ENCODE results near the gene MID1.

Gene MID1

DNA sequence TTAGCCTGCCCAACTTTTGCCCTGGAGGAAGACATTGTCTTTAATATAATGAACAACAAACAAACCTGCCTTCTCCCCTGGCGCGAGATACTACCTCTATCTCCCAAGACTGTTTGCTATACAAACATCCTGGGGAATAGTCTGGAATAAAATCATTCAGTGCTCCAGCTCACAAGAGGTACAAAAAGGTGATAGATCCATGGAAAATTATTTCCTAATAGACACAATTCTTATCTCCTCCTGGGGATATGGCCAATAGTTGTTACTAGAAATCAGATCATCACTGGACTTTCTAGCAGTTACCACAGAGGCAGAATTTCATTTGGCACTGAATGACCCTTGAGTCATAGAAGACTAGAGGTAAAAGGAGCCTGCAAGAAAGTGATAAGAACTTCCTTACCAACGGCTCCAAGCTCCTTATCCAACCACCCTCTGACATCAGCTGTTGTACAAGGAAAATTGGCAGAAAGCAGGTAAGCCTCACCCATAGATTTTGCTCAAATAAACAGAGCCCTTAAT lies 38.1 kb downstream of the MID1 start:
- no peaks in the 10 kb centered on the region for H3K9me3 ChIP-seq (ENCODE audit: control insufficient read depth, insufficient read depth, low read depth, low read length)
- ChIA-PET CTCF (no interaction called here), POLR2A (interaction anchor here (0.5 to 0.6 kb wide), 3 partner anchors 186 to 1735 kb away, joined by 3 read pairs; no protein-coding TSS in a partner anchor)
- H3K27ac ChIP-seq (ENCODE audit: extremely low read depth, low read depth, low read length): no peak overlapping the region
- peaks cover 0 to 5% of the 10 kb centered on the region in 2 experiments; a peak in 1 of 3 replicates for H3K36me3 ChIP-seq (ENCODE audit: control insufficient read depth in 2 of 2, insufficient read depth in 1 of 2, low read length in 2 of 2)
- no peaks in the 10 kb centered on the region for H3K4me1 ChIP-seq (ENCODE audit: control insufficient read depth, insufficient read depth, low read length)
- no peak overlapping the region for H3K4me3 ChIP-seq (ENCODE audit: low read depth, low read length)
- no peak for TF ChIP-seq ZNF223 (tag by site-specific recombination; IDR thresholded peaks at IDR 0.05)
- no peak for TF ChIP-seq ZNF658 (tag by site-specific recombination; IDR thresholded peaks at IDR 0.05)
- no peak for TF ChIP-seq ZNF175 (tag by site-specific recombination; IDR thresholded peaks at IDR 0.05)
- TF ChIP-seq, protein P1, sequence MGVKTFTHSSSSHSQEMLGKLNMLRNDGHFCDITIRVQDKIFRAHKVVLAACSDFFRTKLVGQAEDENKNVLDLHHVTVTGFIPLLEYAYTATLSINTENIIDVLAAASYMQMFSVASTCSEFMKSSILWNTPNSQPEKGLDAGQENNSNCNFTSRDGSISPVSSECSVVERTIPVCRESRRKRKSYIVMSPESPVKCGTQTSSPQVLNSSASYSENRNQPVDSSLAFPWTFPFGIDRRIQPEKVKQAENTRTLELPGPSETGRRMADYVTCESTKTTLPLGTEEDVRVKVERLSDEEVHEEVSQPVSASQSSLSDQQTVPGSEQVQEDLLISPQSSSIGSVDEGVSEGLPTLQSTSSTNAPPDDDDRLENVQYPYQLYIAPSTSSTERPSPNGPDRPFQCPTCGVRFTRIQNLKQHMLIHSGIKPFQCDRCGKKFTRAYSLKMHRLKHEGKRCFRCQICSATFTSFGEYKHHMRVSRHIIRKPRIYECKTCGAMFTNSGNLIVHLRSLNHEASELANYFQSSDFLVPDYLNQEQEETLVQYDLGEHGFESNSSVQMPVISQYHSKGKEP (tag by site-specific recombination; IDR thresholded peaks at IDR 0.05): no peak
- TF ChIP-seq TRIM28 (IDR thresholded peaks at IDR 0.05; ENCODE audit: borderline replicate concordance, low read length): peak; percentile 58; the same call in 1 of the 2 replicates
- no peak for TF ChIP-seq ZNF266 (tag by site-specific recombination; IDR thresholded peaks at IDR 0.05; ENCODE audit: low read depth)
- TF ChIP-seq, protein P2, sequence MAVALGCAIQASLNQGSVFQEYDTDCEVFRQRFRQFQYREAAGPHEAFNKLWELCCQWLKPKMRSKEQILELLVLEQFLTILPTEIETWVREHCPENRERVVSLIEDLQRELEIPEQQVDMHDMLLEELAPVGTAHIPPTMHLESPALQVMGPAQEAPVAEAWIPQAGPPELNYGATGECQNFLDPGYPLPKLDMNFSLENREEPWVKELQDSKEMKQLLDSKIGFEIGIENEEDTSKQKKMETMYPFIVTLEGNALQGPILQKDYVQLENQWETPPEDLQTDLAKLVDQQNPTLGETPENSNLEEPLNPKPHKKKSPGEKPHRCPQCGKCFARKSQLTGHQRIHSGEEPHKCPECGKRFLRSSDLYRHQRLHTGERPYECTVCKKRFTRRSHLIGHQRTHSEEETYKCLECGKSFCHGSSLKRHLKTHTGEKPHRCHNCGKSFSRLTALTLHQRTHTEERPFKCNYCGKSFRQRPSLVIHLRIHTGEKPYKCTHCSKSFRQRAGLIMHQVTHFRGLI (tag by site-specific recombination; IDR thresholded peaks at IDR 0.05): no peak
- TF ChIP-seq ZNF677 (tag by site-specific recombination; IDR thresholded peaks at IDR 0.05): peak; percentile 75

DNA sequence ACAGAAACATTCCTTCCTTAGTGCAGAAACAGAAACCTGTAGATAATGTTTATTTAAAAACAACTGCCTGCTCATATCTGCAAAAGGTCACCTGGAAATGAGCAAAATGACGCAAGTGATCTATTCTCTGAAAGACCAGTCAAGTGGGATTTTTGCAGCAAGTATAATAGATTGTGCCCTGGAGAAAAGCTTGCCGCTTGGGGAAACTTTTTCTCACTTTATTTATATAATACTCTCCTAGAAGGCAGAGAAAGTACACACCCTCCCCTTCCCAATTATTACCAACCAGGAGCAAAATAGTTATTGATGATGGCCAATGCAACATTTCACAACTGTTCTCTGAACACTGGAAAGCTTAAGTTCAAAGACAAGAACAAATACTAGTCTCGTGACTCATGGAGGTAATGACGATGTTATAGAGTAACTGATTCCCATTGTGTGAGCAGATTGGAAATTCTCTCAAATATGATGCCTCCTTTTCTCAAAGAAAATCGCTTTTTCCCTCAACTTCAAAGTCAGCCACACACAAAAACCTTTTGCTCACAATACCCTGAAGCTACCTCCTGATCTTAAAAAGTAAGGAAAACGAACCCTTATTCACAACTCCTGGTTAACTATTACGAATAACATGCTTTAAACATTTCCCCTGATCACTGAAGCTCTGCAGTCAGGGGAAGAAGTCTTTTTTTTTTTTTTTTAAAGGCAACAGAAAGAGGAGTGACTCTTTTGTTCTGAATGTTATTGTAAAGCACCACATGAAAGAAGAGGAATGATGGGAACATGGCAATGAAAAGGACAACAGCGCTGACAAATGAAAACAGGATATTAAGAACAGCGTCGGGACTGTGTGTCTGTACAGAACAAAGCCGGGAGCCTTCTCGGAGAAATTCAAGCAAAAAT lies 41.0 kb downstream of the MID1 start:
- no peak overlapping the region for H3K27ac ChIP-seq (ENCODE audit: extremely low read depth, low read depth, low read length)
- CTCF ChIA-PET: no interaction called here
- no peak overlapping the region for H3K4me3 ChIP-seq (ENCODE audit: low read depth, low read length)
- POLR2A ChIA-PET: no interaction called here
- TF ChIP-seq ZNF416 (tag by site-specific recombination; IDR thresholded peaks at IDR 0.05) (no peak), ZNF677 (tag by site-specific recombination; IDR thresholded peaks at IDR 0.05) (peak; percentile 39; the same call in 1 of the 2 replicates), TCF7L2 (IDR thresholded peaks at IDR 0.05; ENCODE audit: borderline replicate concordance, low read depth, low read length) (peak; percentile 65; the same call in 1 of the 2 replicates), FEZF1 (tag by site-specific recombination; IDR thresholded peaks at IDR 0.05) (peak; percentile 56)
- peaks cover 0 to 5% of the 10 kb centered on the region in 2 experiments; a peak in 1 of 3 replicates for H3K36me3 ChIP-seq (ENCODE audit: control insufficient read depth in 2 of 2, insufficient read depth in 1 of 2, low read length in 2 of 2)
- no peaks in the 10 kb centered on the region for H3K4me1 ChIP-seq (ENCODE audit: control insufficient read depth, insufficient read depth, low read length)
- H3K9me3 ChIP-seq (ENCODE audit: control insufficient read depth, insufficient read depth, low read depth, low read length): no peaks in the 10 kb centered on the region

DNA sequence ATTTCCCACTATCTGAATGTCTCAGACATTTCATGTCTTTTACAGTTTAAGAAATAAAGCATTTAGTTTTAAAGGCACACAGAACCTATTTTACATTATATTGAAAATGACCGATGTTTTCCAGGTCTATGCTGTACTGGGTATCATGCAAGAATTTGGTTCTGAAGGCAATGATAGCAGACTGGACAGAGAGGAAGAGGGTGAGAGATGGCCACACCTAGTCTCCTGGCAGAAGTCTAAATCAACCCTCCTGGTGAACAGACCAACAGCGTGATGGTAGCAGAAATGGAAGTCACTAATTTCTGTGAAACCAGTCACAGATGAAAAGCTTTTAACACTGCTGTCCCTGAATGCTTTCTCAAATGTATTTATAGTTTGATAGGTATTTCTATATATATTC lies 41.9 kb downstream of the MID1 start:
- Histone ChIP-seq H3K27ac (ENCODE audit: extremely low read depth, low read depth, low read length) (no peak overlapping the region), H3K9me3 (ENCODE audit: control insufficient read depth, insufficient read depth, low read depth, low read length) (no peaks in the 10 kb centered on the region), H3K36me3 (ENCODE audit: control insufficient read depth in 2 of 2, insufficient read depth in 1 of 2, low read length in 2 of 2) (no peaks in the 10 kb centered on the region), H3K4me1 (ENCODE audit: control insufficient read depth, insufficient read depth, low read length) (no peaks in the 10 kb centered on the region), H3K4me3 (ENCODE audit: low read depth, low read length) (no peak overlapping the region)
- POLR2A ChIA-PET: no interaction called here
- CTCF ChIA-PET: no interaction called here
- TF ChIP-seq, protein P3, sequence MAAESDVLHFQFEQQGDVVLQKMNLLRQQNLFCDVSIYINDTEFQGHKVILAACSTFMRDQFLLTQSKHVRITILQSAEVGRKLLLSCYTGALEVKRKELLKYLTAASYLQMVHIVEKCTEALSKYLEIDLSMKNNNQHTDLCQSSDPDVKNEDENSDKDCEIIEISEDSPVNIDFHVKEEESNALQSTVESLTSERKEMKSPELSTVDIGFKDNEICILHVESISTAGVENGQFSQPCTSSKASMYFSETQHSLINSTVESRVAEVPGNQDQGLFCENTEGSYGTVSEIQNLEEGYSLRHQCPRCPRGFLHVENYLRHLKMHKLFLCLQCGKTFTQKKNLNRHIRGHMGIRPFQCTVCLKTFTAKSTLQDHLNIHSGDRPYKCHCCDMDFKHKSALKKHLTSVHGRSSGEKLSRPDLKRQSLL (tag by site-specific recombination; IDR thresholded peaks at IDR 0.05): no peak
- TF ChIP-seq ZNF211 (tag by site-specific recombination; IDR thresholded peaks at IDR 0.05; ENCODE audit: low read depth) (no peak), ZNF654 (tag by site-specific recombination; IDR thresholded peaks at IDR 0.05; ENCODE audit: low read depth) (no peak), KLF8 (tag by site-specific recombination; IDR thresholded peaks at IDR 0.05) (no peak), OVOL3 (tag by site-specific recombination; IDR thresholded peaks at IDR 0.05) (no peak), ZXDB (tag by site-specific recombination; IDR thresholded peaks at IDR 0.05) (no peak), ZNF394 (tag by site-specific recombination; IDR thresholded peaks at IDR 0.05; ENCODE audit: borderline replicate concordance) (no peak), ZNF670 (tag by site-specific recombination; IDR thresholded peaks at IDR 0.05; ENCODE audit: low read depth) (no peak), ZBTB48 (tag by site-specific recombination; IDR thresholded peaks at IDR 0.05) (no peak), ZNF548 (tag by site-specific recombination; IDR thresholded peaks at IDR 0.05) (no peak)
- TF ChIP-seq, protein P4, sequence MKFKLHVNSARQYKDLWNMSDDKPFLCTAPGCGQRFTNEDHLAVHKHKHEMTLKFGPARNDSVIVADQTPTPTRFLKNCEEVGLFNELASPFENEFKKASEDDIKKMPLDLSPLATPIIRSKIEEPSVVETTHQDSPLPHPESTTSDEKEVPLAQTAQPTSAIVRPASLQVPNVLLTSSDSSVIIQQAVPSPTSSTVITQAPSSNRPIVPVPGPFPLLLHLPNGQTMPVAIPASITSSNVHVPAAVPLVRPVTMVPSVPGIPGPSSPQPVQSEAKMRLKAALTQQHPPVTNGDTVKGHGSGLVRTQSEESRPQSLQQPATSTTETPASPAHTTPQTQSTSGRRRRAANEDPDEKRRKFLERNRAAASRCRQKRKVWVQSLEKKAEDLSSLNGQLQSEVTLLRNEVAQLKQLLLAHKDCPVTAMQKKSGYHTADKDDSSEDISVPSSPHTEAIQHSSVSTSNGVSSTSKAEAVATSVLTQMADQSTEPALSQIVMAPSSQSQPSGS (tag by site-specific recombination; IDR thresholded peaks at IDR 0.05; ENCODE audit: low read depth): no peak
